ENCODE results near the gene FRMD4A.
A peak's percentile ranks its signal among the peaks of the same experiment; 100 is the strongest.
"Not testable (repeated sequence)": the region's sequence is repeated elsewhere in the genome, so short reads cannot be mapped to it uniquely, and the experiment has no call there.

The FRMD4A gene

GRCh38 chr10:14141283-14141682, 189.4 kb downstream of the FRMD4A start:
- FAIRE-seq, result no peak

- FAIRE-seq, result no peak
These were observed 193.3 kb downstream of the FRMD4A start for GRCh38 chr10:14137391-14137790.

GRCh38 chr10:14135196-14135595, 195.5 kb downstream of the FRMD4A start:
- not testable (repeated sequence) for FAIRE-seq

GRCh38 chr10:14134275-14134674, 196.4 kb downstream of the FRMD4A start:
- FAIRE-seq, result no peak

- no peak for FAIRE-seq
These were observed 199.3 kb downstream of the FRMD4A start for GRCh38 chr10:14131261-14131960.

GRCh38 chr10:14129770-14130169, 201.0 kb downstream of the FRMD4A start:
- no peak for FAIRE-seq

- no peak for FAIRE-seq
These were observed 202.2 kb downstream of the FRMD4A start for GRCh38 chr10:14128519-14128918.

- no peak for FAIRE-seq
These were observed 203.9 kb downstream of the FRMD4A start for GRCh38 chr10:14126697-14127440.

GRCh38 chr10:14125564-14125963, 205.2 kb downstream of the FRMD4A start:
- FAIRE-seq, result no peak

GRCh38 chr10:14124941-14125340, 205.8 kb downstream of the FRMD4A start:
- no peak for FAIRE-seq

GRCh38 chr10:14123139-14123538, 207.6 kb downstream of the FRMD4A start:
- FAIRE-seq, result no peak

- FAIRE-seq, result no peak
These were observed 209.9 kb downstream of the FRMD4A start for GRCh38 chr10:14120812-14121211.

GRCh38 chr10:14118953-14119352, 211.8 kb downstream of the FRMD4A start:
- FAIRE-seq, result no peak

- no peak for FAIRE-seq
These were observed 213.9 kb downstream of the FRMD4A start for GRCh38 chr10:14116837-14117236.

- FAIRE-seq, result no peak
These were observed 214.7 kb downstream of the FRMD4A start for GRCh38 chr10:14116021-14116420.

- FAIRE-seq, result no peak
These were observed 215.9 kb downstream of the FRMD4A start for GRCh38 chr10:14114791-14115190.

GRCh38 chr10:14112056-14112455, 218.7 kb downstream of the FRMD4A start:
- FAIRE-seq, result no peak

GRCh38 chr10:14111208-14111607, 219.5 kb downstream of the FRMD4A start:
- no peak for FAIRE-seq

- FAIRE-seq, result no peak
These were observed 223.9 kb downstream of the FRMD4A start for GRCh38 chr10:14106828-14107227.

GRCh38 chr10:14102056-14102455, 228.7 kb downstream of the FRMD4A start:
- FAIRE-seq, result no peak

GRCh38 chr10:14099885-14100284, 230.8 kb downstream of the FRMD4A start:
- no peak for FAIRE-seq

GRCh38 chr10:14093730-14094484, 236.8 kb downstream of the FRMD4A start:
- peak; percentile 70 for FAIRE-seq

- no peak for FAIRE-seq
These were observed 237.9 kb downstream of the FRMD4A start for GRCh38 chr10:14092799-14093198.

Measured in endometrium (tissue), 2 donors.